Heart right ventricle (tissue), 16 donors: Measurements from ENCODE around the gene WNT4. TPM values are rescaled to one million over a fixed set of nuclear protein-coding genes. Genes with fewer than 3 reads are reported as not detected.

Experiments used
- ATAC-seq, 8 donors: fragments of 200-7000 bp; cut with Tn5 transposase; one replicate each; pipeline ENCODE4 v1.9.1; 2020; ENCODE audit warnings: mild to moderate bottlenecking in 8 of 8, moderate library complexity in 8 of 8, moderate number of reproducible peaks in 1 of 8
- DNase-seq, 2 donors: peaks; one replicate each; pipeline ENCODE4 v3.0.0-alpha.2; 2020
- H3K27ac ChIP-seq, 10 donors: fragments of 200-600 bp; sonication (generic) in 2 of 10; one replicate each; pipeline versions ENCODE4 v1.5.0 to v1.8.0; 2020 to 2022; ENCODE audit warnings: mild to moderate bottlenecking in 3 of 10
- H3K27me3 ChIP-seq, 7 donors: fragments of 200-600 bp; one replicate each; pipeline ENCODE4 v1.8.0; 2021 to 2022; ENCODE audit warnings: mild to moderate bottlenecking in 2 of 7
- H3K36me3 ChIP-seq, 9 donors: fragments of 200-600 bp; sonication (generic) in 1 of 9; one replicate each; pipeline versions ENCODE4 v1.5.0 to v1.8.0; 2020 to 2022; ENCODE audit warnings: mild to moderate bottlenecking in 2 of 9
- H3K4me1 ChIP-seq, 9 donors: fragments of 200-600 bp; sonication (generic) in 1 of 9; one replicate each; pipeline versions ENCODE4 v1.5.0 to v1.8.0; 2020 to 2022; ENCODE audit warnings: mild to moderate bottlenecking in 4 of 9
- H3K4me3 ChIP-seq, 10 donors: fragments of 200-600 bp; sonication (generic) in 2 of 10; one replicate each; pipeline versions ENCODE4 v1.5.0 to v1.8.0; 2020 to 2022; ENCODE audit warnings: mild to moderate bottlenecking in 7 of 10, moderate library complexity in 2 of 10
- H3K9me3 ChIP-seq, 11 donors: fragments of 200-600 bp in 10 of 11; sonication (generic) in 2 of 11; one replicate each; pipeline versions ENCODE4 v1.5.0 to v1.8.0; 2013 to 2022; ENCODE audit warnings: mild to moderate bottlenecking in 2 of 11, control low read depth in 1 of 11, moderate library complexity in 1 of 11
- CTCF ChIP-seq, 9 donors: fragments of 200-600 bp; sonication (generic) in 2 of 9; IDR thresholded peaks; one replicate each; pipeline versions ENCODE4 v1.5.0 to v1.8.0; 2021 to 2022; ENCODE audit warnings: antibody characterized with exemption in 9 of 9, mild to moderate bottlenecking in 5 of 9, moderate library complexity in 1 of 9
- WGBS, 2 donors: extraction: QIAGEN DNeasy Blood & Tissue Kit; methylation state at CpG; one replicate each; pipeline ENCODE4 v1.1.7; 2013; ENCODE audit warnings: inconsistent platforms in 1 of 2; 5-methylcytosine and 5-hydroxymethylcytosine counted together
- intact Hi-C, 10 donors: fragments of 100-400 bp; cut with DNase I; formaldehyde crosslinking; loops; one replicate each; pipeline versions ENCODE4 v1.11.1 to v1.14.2; 2022
- polyA plus RNA-seq, 2 donors: library from polyadenylated mRNA; stranded (reverse); fragments of 200-250 nt; gene quantifications; one replicate each; pipeline ENCODE4 v1.2.3, GENCODE V29; 2013
- total RNA-seq, 10 donors: library from RNA; stranded (reverse); fragmentation: NEBNext Ultra II Directional in 3 of 10; extraction: Animal tissue kit (Norgen Biotek cat#: 25700) in 3 of 10; gene quantifications; one replicate each; pipeline versions ENCODE4 v1.2.1 to v1.2.4, GENCODE V29; 2021 to 2023
- donor health status: Arrhythmogenic right ventricular cardiomyopathy.
- donor health status: ischemic (EF 13 %, LVEDD 7.1; RV severe dilation, severe dysfunction).
- donor health status: healthy with polysubstance abuse.
- donor health status: DM: no; HTN: yes; CAD: no.
- donor health status: DM: no; HTN: no; CAD: no.
- donor health status: ischemic (EF 25% LVEDD 6.9; RV normal size, moderate dysfunction).
- donor health status: ischemic (EF 25% LVEDD 5.7; RV mildly dilated, moderate dysfunction).
- donor health status: healthy.
- donor health status: DM: yes; HTN: yes; CAD: no.
- donor health status: Ischemic cardiomyopathy.
- donor health status: ischemic (EF 35%, LVEDD 5.7; RV mildly dilated, moderate dysfunction).
- donor health status: nonischemic (EF 11% LVEDD 7.7; RV severe dilation, severe dysfunction).
- donor health status: DM: yes; HTN: yes; CAD: no.
- donor health status: PGD.
- donor health status: ischemic (EF 29% LVEDD 5.4; RV normal size, mild dysfunction).
- donor health status: nonischemic (EF 23%, LVEDD 6.1; RV moderate dilation, normal function).

Gene WNT4
- total and polyA plus RNA-seq, 12 donors = 0.06 to 0.16 TPM; not detected in 10

GRCh38 chr1:22114083-22115012, 28.5 kb downstream of the WNT4 start:
- no peaks in the 10 kb centered on the region for H3K27me3 ChIP-seq
- ATAC-seq = peak in 7 of 8 donors; percentile 17 to 57 (median 39)
- no peak overlapping the region for H3K4me3 ChIP-seq
- intact Hi-C loops = loop anchor here in 3 of 10 donors (5.0 to 10.0 kb wide), 3 partner anchors 158 to 303 kb away; no protein-coding TSS in a partner anchor
- DNase-seq = peak in 1 of 2 donors; percentile 39
- H3K4me1 ChIP-seq = peaks cover 9 to 73% (median 44%) of the 10 kb centered on the region in 9 donors
- no peak for TF ChIP-seq CTCF (IDR thresholded peaks at IDR 0.05)
- H3K36me3 ChIP-seq = peaks cover 0 to 68% (median 3%) of the 10 kb centered on the region in 9 donors
- 40 to 45% methylated on average over 18 of the region's 18 CpGs for WGBS, 2 donors
- no peaks in the 10 kb centered on the region for H3K9me3 ChIP-seq
- peak overlapping the region in 4 of 10 donors; percentile 1 to 48 (median 38) for H3K27ac ChIP-seq

GRCh38 chr1:22112554-22112953, 30.3 kb downstream of the WNT4 start:
- DNase-seq = peak in 1 of 2 donors; percentile 31
- Histone ChIP-seq H3K27me3 (no peaks in the 10 kb centered on the region), H3K9me3 (no peaks in the 10 kb centered on the region), H3K36me3 (peaks cover 0 to 76% (median 0%) of the 10 kb centered on the region in 9 donors), H3K27ac (peak overlapping the region in 3 of 10 donors; percentile 8 to 30 (median 13)), H3K4me3 (no peak overlapping the region), H3K4me1 (peaks cover 9 to 81% (median 44%) of the 10 kb centered on the region in 9 donors)
- 60 to 70% methylated on average over 3 of the region's 3 CpGs for WGBS, 2 donors
- intact Hi-C loops = loop anchor here in 3 of 10 donors (5.0 to 10.0 kb wide), 3 partner anchors 160 to 305 kb away; no protein-coding TSS in a partner anchor
- no peak for TF ChIP-seq CTCF (IDR thresholded peaks at IDR 0.05)
- ATAC-seq = peak; percentile 14 to 71 (median 47)

GRCh38 chr1:22111620-22112019, 31.3 kb downstream of the WNT4 start:
- Histone ChIP-seq H3K4me3 (no peak overlapping the region), H3K36me3 (peaks cover 0 to 77% (median 0%) of the 10 kb centered on the region in 9 donors), H3K4me1 (peaks cover 9 to 73% (median 39%) of the 10 kb centered on the region in 9 donors), H3K9me3 (no peaks in the 10 kb centered on the region), H3K27ac (peak overlapping the region in 1 of 10 donors; percentile 17), H3K27me3 (no peaks in the 10 kb centered on the region)
- intact Hi-C loops = loop anchor here in 3 of 10 donors (5.0 to 10.0 kb wide), 3 partner anchors 161 to 306 kb away; no protein-coding TSS in a partner anchor
- ATAC-seq (peak in 1 of 8 donors; percentile 4), DNase-seq (no peak)
- no peak for TF ChIP-seq CTCF (IDR thresholded peaks at IDR 0.05)
- WGBS, 2 donors = 65 to 83% methylated on average over 3 of the region's 3 CpGs

- intact Hi-C loops = loop anchor here in 3 of 10 donors (5.0 to 10.0 kb wide), 3 partner anchors 161 to 306 kb away; no protein-coding TSS in a partner anchor
- Histone ChIP-seq H3K27me3 (no peaks in the 10 kb centered on the region), H3K4me1 (peaks cover 9 to 75% (median 38%) of the 10 kb centered on the region in 9 donors), H3K27ac (peak overlapping the region in 1 of 10 donors; percentile 17), H3K36me3 (peaks cover 0 to 79% (median 0%) of the 10 kb centered on the region in 9 donors), H3K9me3 (no peaks in the 10 kb centered on the region), H3K4me3 (no peak overlapping the region)
- 91 to 95% methylated on average over 1 of the region's 1 CpG for WGBS, 2 donors
- ATAC-seq (no peak), DNase-seq (no peak)
- TF ChIP-seq CTCF (IDR thresholded peaks at IDR 0.05) = no peak
Measured at GRCh38 chr1:22111115-22111514, 31.8 kb downstream of the WNT4 start.
